HepG2 (cell line): ENCODE results near the gene AMER3. TPM values are rescaled to one million over a fixed set of nuclear protein-coding genes. Genes with fewer than 3 reads are reported as not detected.
"Not testable (repeated sequence)": the region's sequence is repeated elsewhere in the genome, so short reads cannot be mapped to it uniquely, and the experiment has no call there.

Experiments used
- ATAC-seq: fragments of 200-7000 bp; cut with Tn5 transposase; 3 replicates; pipeline ENCODE4 v1.9.1; 2020; ENCODE audit warnings: mild to moderate bottlenecking, moderate library complexity
- BruUV-seq: library from RNA; stranded (reverse); fragments of 400-500 nt; replicated peaks from 2 replicates; lab custom pipeline; 2021; lab: Mats Ljungman, UMichigan
- CTCF ChIA-PET: fragments of 300-600 bp; formaldehyde crosslinking; extraction: SDS; loops from one replicate; lab custom pipeline; 2021; ENCODE audit warnings: low total read pairs, inconsistent platforms, low intra/inter-chr PET ratio; lab: Yijun Ruan, JAX
- POLR2A ChIA-PET: fragments of 350-600 bp; sonication (Branson Sonifier 250); formaldehyde crosslinking; loops from one replicate; lab custom pipeline; 2020; ENCODE audit warnings: antibody characterized with exemption, inconsistent platforms; lab: Yijun Ruan, JAX
- DNase-seq: peaks from one replicate; pipeline ENCODE4 v3.0.0-alpha.2; 2015; ENCODE audit warnings: low spot score
- FAIRE-seq: peaks from 3 replicates; lab custom pipeline; 2011; peaks lifted over from hg19 to GRCh38; lab: Jason Lieb, UNC
- H2AFZ ChIP-seq: one replicate; pipeline ENCODE4 v1.6.1; 2011; ENCODE audit warnings: low read length, inconsistent platforms
- H3K27ac ChIP-seq: fragments of 300-600 bp; 3 replicates; pipeline ENCODE4 v1.8.0; 2011; ENCODE audit warnings: mixed run types, mild to moderate bottlenecking, mixed read lengths, low read length, inconsistent platforms; ENCODE audit not compliant: insufficient read depth; ENCODE audit errors: extremely low read length
- H3K27me3 ChIP-seq, 2 experiments: fragments of 200-600 bp in 1 of 2; 2 replicates in 1 of 2; 3 replicates in 1 of 2; pipeline versions ENCODE4 v1.6.0 to v1.8.0; 2011; ENCODE audit warnings: low read length in 2 of 2, mild to moderate bottlenecking in 2 of 2, moderate library complexity in 2 of 2, inconsistent platforms in 1 of 2; ENCODE audit not compliant: insufficient read depth in 2 of 2, control insufficient read depth in 1 of 2
- H3K36me3 ChIP-seq, 2 experiments: fragments of 200-600 bp in 1 of 2; replicated peaks in 1 of 2; 2 replicates in 1 of 2; 3 replicates in 1 of 2; pipeline versions ENCODE4 v1.5.1 to v1.8.0; 2011; ENCODE audit warnings: low read length in 2 of 2, inconsistent platforms in 1 of 2; ENCODE audit not compliant: insufficient read depth in 2 of 2, control insufficient read depth in 1 of 2
- H3K4me1 ChIP-seq: 2 replicates; pipeline ENCODE4 v1.5.1; 2012; ENCODE audit warnings: low read length, inconsistent platforms; ENCODE audit not compliant: insufficient read depth
- H3K4me2 ChIP-seq: 2 replicates; pipeline ENCODE4 v1.6.0; 2011; ENCODE audit warnings: low read depth, low read length, inconsistent platforms
- H3K4me3 ChIP-seq, 3 experiments: fragments of 200-600 bp in 1 of 3; sonication (generic), shearing (Covaris generic) in 1 of 3; replicated peaks in 1 of 3; 2 replicates each; pipeline ENCODE4 v1.5.1; 2011 to 2016; ENCODE audit warnings: low read length in 3 of 3, inconsistent platforms in 2 of 3, low read depth in 2 of 3, mild to moderate bottlenecking in 2 of 3, control low read depth in 1 of 3, mixed read lengths in 1 of 3; ENCODE audit not compliant: insufficient read depth in 1 of 3
- H3K79me2 ChIP-seq: one replicate; pipeline ENCODE4 v1.6.1; 2011; ENCODE audit warnings: low read length, inconsistent platforms; ENCODE audit not compliant: insufficient read depth
- H3K9ac ChIP-seq: 2 replicates; pipeline ENCODE4 v1.6.0; 2011; ENCODE audit warnings: mild to moderate bottlenecking, low read depth, low read length, inconsistent platforms; ENCODE audit not compliant: insufficient read depth
- H3K9me3 ChIP-seq: 2 replicates; pipeline ENCODE4 v1.5.1; 2012; ENCODE audit warnings: mild to moderate bottlenecking, low read length
- H4K20me1 ChIP-seq: 2 replicates; pipeline ENCODE4 v1.6.0; 2011; ENCODE audit warnings: inconsistent platforms, mild to moderate bottlenecking, low read length, moderate library complexity; ENCODE audit not compliant: insufficient read depth
- FIP1L1 ChIP-seq: fragments of 200-400 bp; formaldehyde crosslinking; IDR thresholded peaks from 2 replicates; pipeline ENCODE4 v1.6.1; 2018; ENCODE audit warnings: low read depth, mild to moderate bottlenecking, low read length, moderate library complexity, borderline replicate concordance; ENCODE audit not compliant: insufficient read depth
- HNRNPUL1 ChIP-seq: fragments of 200-400 bp; formaldehyde crosslinking; IDR thresholded peaks from 2 replicates; pipeline ENCODE4 v1.6.1; 2017; ENCODE audit warnings: low read depth, mild to moderate bottlenecking, low read length, moderate library complexity
- ZNF34 ChIP-seq: sonication (generic); formaldehyde crosslinking; IDR thresholded peaks from 2 replicates; pipeline ENCODE4 v1.4.0; 2020; ENCODE audit warnings: mild to moderate bottlenecking, missing genetic modification reagents, borderline replicate concordance
- WGBS: methylation state at CpG from one replicate; pipeline ENCODE4 v1.1.6; 2017; ENCODE audit warnings: low lambda C conversion rate; 5-methylcytosine and 5-hydroxymethylcytosine counted together
- in situ Hi-C: cut with HindIII; loops from 2 replicates; pipeline ENCODE4 v1.10.0; 2017; ENCODE audit warnings: low pct_unique_long_range_greater_than_20kb; ENCODE audit not compliant: extremely low pct_ligation_motif_present
- intact Hi-C: fragments of 100-400 bp; cut with micrococcal nuclease; formaldehyde crosslinking; loops from one replicate; pipeline ENCODE4 v1.10.0; 2022; ENCODE audit not compliant: unreplicated experiment
- polyA plus RNA-seq, 8 experiments: library from polyadenylated mRNA; depleted of rRNA in 3 of 8; stranded (reverse) in 7 of 8; unstranded in 1 of 8; fragments of >200 nt; fragmentation: Illumina TruSeq in 4 of 8; extraction: Trizol in 4 of 8; gene quantifications; 2 replicates each; pipeline versions ENCODE4 v1.2.1 to v1.2.3, GENCODE V29; 2011 to 2016; ENCODE audit warnings: low read depth in 4 of 8, missing spikeins in 1 of 8, mixed read lengths in 1 of 8; ENCODE audit not compliant: insufficient read depth in 1 of 8
- total RNA-seq, 5 experiments: library from RNA; depleted of rRNA; stranded (reverse); fragments of >200 nt; fragmentation: Illumina TruSeq; extraction: Trizol; gene quantifications; 2 replicates each; pipeline ENCODE4 v1.2.3, GENCODE V29; 2016; ENCODE audit warnings: low read depth in 1 of 5
- TF ChIP-seq, protein P1 (sequence below): sonication (generic); formaldehyde crosslinking; IDR thresholded peaks from 2 replicates; pipeline ENCODE4 v1.8.0; 2022; ENCODE audit warnings: mild to moderate bottlenecking, missing genetic modification reagents

AMER3 gene
- total and polyA plus RNA-seq, 2 of the 13 experiments (the other 11 are each of a cell fraction or from before 2014, with no cell fraction given), result not detected

DNA sequence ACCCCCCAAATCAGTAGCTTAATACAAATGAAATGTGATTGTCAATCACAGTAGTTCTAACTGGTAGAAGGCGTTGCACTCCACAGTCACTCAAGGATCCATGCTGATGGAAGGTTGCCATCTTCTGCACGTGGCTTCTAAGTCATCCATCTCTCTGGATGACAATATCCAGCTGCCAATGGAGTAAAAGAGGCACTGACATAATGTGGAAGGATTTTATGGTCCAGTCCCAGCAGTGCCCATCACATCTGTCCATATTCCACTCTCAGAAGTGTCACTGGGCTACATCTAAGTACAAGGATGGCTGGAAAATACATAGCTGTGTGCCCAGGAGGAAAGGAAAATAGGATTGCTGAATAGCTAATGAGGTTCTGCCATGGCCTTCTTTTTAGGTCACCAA lies 40.5 kb upstream of the AMER3 start:
- H3K27ac ChIP-seq, H4K20me1 ChIP-seq, H2AFZ ChIP-seq, H3K9ac ChIP-seq, H3K9me3 ChIP-seq, H3K4me2 ChIP-seq, H3K4me3 ChIP-seq, intact Hi-C loops, in situ Hi-C loops, H3K27me3 ChIP-seq, H3K79me2 ChIP-seq, DNase-seq, ATAC-seq, POLR2A ChIA-PET, BruUV-seq, H3K4me1 ChIP-seq, CTCF ChIA-PET, H3K36me3 ChIP-seq, FAIRE-seq: not testable (repeated sequence)
- WGBS, result no CpG with 5 or more reads among the region's 2 CpGs

DNA sequence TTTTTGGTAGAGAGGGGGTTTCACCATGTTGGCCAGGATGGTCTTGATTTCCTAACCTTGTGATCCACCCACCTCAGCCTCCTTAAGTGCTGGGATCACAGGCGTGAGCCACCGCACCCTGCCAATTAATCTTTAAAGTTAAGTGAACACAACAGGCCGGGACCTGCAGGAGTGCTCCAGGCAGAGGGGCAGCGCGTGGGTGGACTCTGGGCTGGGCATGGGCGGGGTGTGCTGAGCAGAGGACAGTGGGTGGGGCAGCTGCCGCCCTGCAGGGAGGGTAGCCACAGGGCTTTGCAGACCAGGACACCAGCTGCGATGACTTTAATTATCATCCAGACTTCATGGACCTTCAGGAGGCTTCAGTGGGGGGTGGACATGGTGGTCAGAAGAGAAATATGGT lies 35.3 kb upstream of the AMER3 start:
- no peaks in the 10 kb centered on the region for H3K79me2 ChIP-seq
- no peak overlapping the region for H3K9ac ChIP-seq
- no peaks in the 10 kb centered on the region for H3K36me3 ChIP-seq
- H3K27ac ChIP-seq, result no peak overlapping the region
- no TSS peak for BruUV-seq
- no peaks in the 10 kb centered on the region for H3K27me3 ChIP-seq
- FAIRE-seq (no peak), ATAC-seq (no peak), DNase-seq (no peak)
- no peaks in the 10 kb centered on the region for H4K20me1 ChIP-seq
- in situ Hi-C loops, result no loop called here
- 12% methylated on average over 8 of the region's 8 CpGs for WGBS
- TF ChIP-seq, protein P1, sequence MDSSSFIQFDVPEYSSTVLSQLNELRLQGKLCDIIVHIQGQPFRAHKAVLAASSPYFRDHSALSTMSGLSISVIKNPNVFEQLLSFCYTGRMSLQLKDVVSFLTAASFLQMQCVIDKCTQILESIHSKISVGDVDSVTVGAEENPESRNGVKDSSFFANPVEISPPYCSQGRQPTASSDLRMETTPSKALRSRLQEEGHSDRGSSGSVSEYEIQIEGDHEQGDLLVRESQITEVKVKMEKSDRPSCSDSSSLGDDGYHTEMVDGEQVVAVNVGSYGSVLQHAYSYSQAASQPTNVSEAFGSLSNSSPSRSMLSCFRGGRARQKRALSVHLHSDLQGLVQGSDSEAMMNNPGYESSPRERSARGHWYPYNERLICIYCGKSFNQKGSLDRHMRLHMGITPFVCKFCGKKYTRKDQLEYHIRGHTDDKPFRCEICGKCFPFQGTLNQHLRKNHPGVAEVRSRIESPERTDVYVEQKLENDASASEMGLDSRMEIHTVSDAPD (CRISPR knock-in tag), result no peak
- no peak for TF ChIP-seq ZNF34 (CRISPR knock-in tag)
- no peak for TF ChIP-seq HNRNPUL1
- no peak for TF ChIP-seq FIP1L1
- POLR2A ChIA-PET, result no interaction called here
- H3K9me3 ChIP-seq, result no peaks in the 10 kb centered on the region
- no peak overlapping the region for H2AFZ ChIP-seq
- CTCF ChIA-PET, result no interaction called here
- H3K4me3 ChIP-seq, result no peak overlapping the region
- intact Hi-C loops, result no loop called here
- H3K4me1 ChIP-seq, result no peaks in the 10 kb centered on the region
- H3K4me2 ChIP-seq, result no peak overlapping the region
